Cardiac fibroblast (primary cell): ENCODE results near the gene JAK3.

Experiments
- DNase-seq, 2 donors: peaks; one replicate each; pipeline versions ENCODE4 v3.0.0 to v3.0.0-alpha.2; 2010; ENCODE audit warnings: low read depth in 2 of 2
- H3K4me3 ChIP-seq, 2 donors: replicated peaks in 1 of 2; 1 replicate in 1 of 2; 2 replicates in 1 of 2; pipeline ENCODE4 v1.5.1; 2011; ENCODE audit warnings: low read depth in 2 of 2, low read length in 2 of 2, mild to moderate bottlenecking in 2 of 2, moderate library complexity in 1 of 2
- CTCF ChIP-seq: IDR thresholded peaks from one replicate; pipeline ENCODE4 v1.5.1; 2011; ENCODE audit warnings: low read depth, mild to moderate bottlenecking, low read length, inconsistent platforms

JAK3 gene

GRCh38 chr19:17812099-17812498 lies 35.7 kb downstream of the JAK3 start:
- no peak for TF ChIP-seq CTCF
- no peak for DNase-seq
- H3K4me3 ChIP-seq, result no peak overlapping the region

GRCh38 chr19:17811681-17812080 lies 36.1 kb downstream of the JAK3 start:
- DNase-seq, result no peak
- TF ChIP-seq CTCF, result no peak
- H3K4me3 ChIP-seq, result no peak overlapping the region

GRCh38 chr19:17811103-17811502 lies 36.7 kb downstream of the JAK3 start:
- no peak overlapping the region for H3K4me3 ChIP-seq
- DNase-seq, result no peak
- TF ChIP-seq CTCF, result no peak

- no peak for TF ChIP-seq CTCF
- DNase-seq, result no peak
- no peak overlapping the region for H3K4me3 ChIP-seq
These were observed 40.0 kb downstream of the JAK3 start for GRCh38 chr19:17807731-17808316.

- no peak for DNase-seq
- no peak for TF ChIP-seq CTCF
- no peak overlapping the region for H3K4me3 ChIP-seq
These were observed 40.8 kb downstream of the JAK3 start for GRCh38 chr19:17806945-17807344.

- DNase-seq, result no peak
- no peak for TF ChIP-seq CTCF
- no peak overlapping the region for H3K4me3 ChIP-seq
These were observed 42.4 kb downstream of the JAK3 start for GRCh38 chr19:17805427-17805826.

GRCh38 chr19:17803264-17803896 lies 44.4 kb downstream of the JAK3 start:
- TF ChIP-seq CTCF, result no peak
- no peak for DNase-seq
- H3K4me3 ChIP-seq, result no peak overlapping the region
